Astrocyte (in vitro differentiated cells and primary cell): Measurements from ENCODE around the gene MYMK.

ENCODE experiments used
- CTCF ChIP-seq: IDR thresholded peaks from 2 replicates; pipeline ENCODE4 v1.5.1; 2011; ENCODE audit warnings: low read depth, mild to moderate bottlenecking, inconsistent platforms, low read length, moderate library complexity; ENCODE audit not compliant: insufficient read depth
- EZH2 ChIP-seq: IDR thresholded peaks from 2 replicates; pipeline ENCODE4 v1.6.1; 2012; ENCODE audit warnings: mild to moderate bottlenecking, low read length, inconsistent platforms; ENCODE audit not compliant: insufficient read depth

- no peak for TF ChIP-seq CTCF
- TF ChIP-seq EZH2, result no peak
Measured at GRCh38 chr9:133556354-133556753, 31.6 kb upstream of the MYMK start.
